OCI-M1 (cell line): ENCODE measurements around the gene RPTOR.
"Not testable (repeated sequence)": the region's sequence is repeated elsewhere in the genome, so short reads cannot be mapped to it uniquely, and the experiment has no call there.

ENCODE experiments used
- DNase-seq: peaks from one replicate; lab custom pipeline; 2025; lab: John Stamatoyannopoulos, UW

Gene RPTOR

GRCh38 chr17:80694992-80695912 is 150.6 kb downstream of the RPTOR start:
- DNase-seq: no peak

- DNase-seq: no peak
Observed at GRCh38 chr17:80695979-80696378, 151.3 kb downstream of the RPTOR start.

GRCh38 chr17:80696456-80696855 is 151.8 kb downstream of the RPTOR start:
- no peak for DNase-seq

GRCh38 chr17:80696964-80697363 is 152.3 kb downstream of the RPTOR start:
- DNase-seq: no peak

DNA sequence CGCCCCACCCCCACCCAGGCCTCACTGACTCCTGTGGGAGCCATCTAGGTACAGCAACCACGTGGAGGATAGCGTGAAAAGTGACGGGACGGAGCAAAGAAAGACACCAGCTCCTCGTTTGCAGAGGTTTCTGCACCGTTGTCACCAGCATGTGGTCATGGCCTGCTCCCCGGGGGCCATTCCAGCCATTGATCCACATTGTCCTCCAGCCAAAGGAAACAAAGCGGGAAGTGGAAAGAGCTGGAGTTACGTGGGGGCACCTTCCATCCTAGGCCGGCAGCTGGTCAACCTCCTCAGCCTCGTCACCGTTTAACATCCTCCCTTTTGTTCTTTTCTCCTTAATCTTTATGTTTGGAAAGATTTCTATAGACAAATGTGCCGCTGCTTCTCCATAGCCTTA is 153.7 kb downstream of the RPTOR start:
- DNase-seq: no peak

- not testable (repeated sequence) for DNase-seq
Observed at GRCh38 chr17:80699205-80699604, 154.6 kb downstream of the RPTOR start.

DNA sequence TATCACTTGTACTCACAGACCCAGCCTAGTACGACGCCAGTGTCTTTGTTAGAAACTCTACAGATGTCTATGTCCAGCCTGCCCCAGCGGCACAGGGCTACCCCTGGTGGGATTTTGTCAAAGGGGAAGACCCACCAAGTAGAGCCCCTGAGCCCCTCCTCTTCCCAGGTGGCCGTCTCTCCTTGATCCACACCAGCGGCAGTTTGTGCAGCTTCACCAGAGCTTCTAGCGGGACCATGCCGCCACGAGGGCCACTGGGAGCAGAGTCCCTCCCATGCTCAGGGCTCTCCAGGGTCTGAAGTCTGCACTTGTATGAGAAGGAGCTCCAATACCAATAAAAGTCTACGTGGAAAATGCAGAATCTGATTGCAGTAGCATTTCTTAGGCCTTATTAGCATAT is 157.1 kb downstream of the RPTOR start:
- DNase-seq: no peak

DNA sequence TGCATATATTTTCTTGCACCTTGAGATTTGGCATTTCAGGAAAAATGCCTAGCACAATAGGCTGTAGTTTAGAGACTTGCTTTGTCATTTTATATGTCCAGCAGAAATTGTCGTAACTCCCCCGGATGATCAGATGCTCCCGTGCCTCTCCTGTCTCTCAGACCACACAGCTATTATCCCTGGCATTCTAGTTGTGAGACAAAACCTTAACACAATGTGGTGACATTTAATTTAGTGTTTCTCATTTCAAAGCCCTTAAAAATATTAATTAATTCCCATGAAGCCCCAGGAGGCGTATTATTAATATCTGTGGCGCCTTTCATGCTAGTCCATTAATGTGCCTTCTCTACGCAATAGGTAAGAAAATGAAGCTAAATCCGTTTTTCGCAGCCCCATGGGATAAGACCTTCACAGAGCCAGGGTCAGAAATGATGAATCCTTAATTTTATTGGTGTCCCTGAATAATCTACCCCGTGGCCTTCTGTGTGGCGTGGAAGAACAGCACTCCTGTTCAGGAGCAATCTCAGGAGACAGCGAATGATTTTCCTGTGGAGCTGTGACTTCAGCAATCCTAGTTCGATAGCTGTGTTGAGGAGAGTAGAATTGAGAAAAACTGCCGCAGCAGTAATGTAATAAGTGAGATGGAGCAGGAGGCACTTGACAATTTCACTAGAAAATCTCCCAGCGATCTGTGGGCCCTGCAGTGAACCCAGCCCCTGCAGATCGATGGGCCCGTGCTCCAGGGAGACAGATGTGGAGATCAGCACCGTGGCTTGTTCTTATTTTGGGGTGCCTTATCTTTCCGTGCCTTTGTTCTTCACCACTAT is 157.9 kb downstream of the RPTOR start:
- DNase-seq: no peak

- DNase-seq: no peak
Observed at GRCh38 chr17:80703142-80703478, 158.5 kb downstream of the RPTOR start.

- no peak for DNase-seq
Observed at GRCh38 chr17:80704381-80704819, 159.8 kb downstream of the RPTOR start.

DNA sequence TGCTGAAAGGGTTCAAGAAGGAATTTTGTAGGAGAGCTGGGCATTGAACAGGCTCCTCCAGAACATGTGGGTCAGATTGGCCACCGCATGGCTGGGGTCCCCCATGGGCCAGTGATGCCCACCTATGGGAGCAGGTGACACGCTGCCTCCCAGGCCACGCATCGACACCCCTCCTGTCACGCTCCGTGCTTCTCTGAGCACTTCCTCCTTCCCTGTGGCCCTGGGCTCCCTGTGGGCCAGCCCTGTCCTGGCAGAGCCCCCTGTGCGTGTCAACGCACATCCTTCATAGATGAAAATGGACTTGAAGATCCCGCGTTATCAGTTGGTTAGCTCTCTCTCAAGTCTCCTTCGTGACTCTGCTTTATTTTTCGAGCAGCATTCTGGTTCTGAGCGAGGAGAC is 160.3 kb downstream of the RPTOR start:
- DNase-seq: no peak

DNA sequence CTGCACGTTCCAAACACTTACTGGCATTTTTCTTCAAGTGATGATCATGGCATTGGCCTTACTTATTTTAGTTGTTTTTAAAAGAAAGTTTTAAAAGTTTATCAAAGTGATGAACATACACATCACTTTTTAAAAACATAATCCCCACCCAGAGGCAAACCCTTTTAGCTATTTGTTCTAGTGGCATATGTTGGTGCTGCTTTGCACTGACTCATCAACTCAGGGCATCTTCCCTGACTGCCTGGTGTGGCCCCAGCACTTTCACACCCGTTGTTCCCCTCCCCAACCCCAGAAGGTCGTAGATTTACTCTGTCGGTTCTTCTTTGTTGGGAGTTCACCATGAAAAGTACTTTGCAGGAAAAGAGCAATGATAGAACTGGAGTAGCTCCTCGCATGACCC is 161.3 kb downstream of the RPTOR start:
- DNase-seq: no peak

DNA sequence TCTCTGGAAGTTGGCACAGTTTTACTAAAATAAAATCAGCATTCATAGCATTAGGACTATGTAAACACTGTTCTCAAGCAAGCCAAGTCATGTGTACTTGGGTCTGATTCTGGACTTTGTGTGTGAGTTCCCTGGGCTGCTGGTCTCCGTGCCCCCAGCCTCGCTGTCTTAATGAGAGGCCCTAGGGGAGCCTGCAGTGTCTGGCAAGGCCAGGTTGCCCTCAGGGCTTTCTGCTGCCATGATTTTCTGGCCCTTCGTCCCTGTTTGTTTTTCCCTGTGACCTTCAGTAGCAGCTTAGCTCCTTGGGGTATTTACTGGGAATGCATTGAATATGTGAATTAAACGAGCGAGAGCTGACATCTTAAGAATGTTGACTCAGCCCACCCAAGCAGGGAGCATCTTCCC is 161.8 kb downstream of the RPTOR start:
- DNase-seq: no peak

DNA sequence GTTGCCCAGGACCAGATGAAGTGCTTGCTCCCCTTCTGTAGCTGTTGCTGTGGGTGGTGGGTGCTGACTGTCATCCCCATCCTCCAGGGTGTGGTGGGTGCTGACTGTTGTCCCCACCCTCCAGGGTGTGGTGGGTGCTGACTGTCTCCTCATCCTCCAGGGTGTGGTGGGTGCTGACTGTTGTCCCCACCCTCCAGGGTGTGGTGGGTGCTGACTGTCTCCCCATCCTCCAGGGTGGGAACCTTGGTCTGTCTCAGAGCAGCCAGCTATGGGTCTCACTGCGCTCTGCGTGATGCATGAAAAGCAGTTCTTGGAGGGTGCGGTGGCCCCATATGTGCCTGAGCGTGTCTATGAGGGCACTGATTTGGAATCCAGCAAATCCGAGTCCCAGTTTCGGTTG is 163.8 kb downstream of the RPTOR start:
- no peak for DNase-seq

GRCh38 chr17:80709090-80709695 is 164.6 kb downstream of the RPTOR start:
- DNase-seq: no peak

DNA sequence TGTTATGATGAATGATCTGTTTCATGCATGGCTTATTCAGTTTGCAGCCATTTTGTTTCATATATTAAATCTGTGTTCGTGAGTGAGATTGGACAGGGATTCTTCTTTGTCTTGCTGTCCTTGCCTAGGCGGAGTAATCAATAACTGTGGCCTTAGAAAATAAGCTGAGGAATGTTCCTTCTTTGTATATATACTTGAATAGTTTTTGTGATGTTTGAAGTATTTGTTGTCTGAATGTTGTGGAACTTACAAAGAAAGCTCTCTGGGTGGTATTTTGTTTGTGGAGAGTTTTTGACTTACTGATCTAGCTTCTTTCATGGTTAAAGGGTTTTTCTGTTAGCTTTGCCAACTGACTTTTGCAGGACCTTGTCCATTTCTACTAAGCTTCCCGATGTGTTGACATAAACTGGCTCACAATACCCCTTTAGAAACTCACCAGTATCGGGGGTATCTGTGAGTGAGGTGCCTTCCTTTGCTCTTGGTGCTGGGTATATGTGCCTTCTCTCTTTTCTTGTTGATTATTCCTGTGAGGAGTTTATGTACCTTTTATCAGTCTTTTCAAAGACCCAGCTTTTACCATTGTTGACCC is 166.2 kb downstream of the RPTOR start:
- no peak for DNase-seq

- no peak for DNase-seq
Observed at GRCh38 chr17:80712089-80712488, 167.5 kb downstream of the RPTOR start.

DNA sequence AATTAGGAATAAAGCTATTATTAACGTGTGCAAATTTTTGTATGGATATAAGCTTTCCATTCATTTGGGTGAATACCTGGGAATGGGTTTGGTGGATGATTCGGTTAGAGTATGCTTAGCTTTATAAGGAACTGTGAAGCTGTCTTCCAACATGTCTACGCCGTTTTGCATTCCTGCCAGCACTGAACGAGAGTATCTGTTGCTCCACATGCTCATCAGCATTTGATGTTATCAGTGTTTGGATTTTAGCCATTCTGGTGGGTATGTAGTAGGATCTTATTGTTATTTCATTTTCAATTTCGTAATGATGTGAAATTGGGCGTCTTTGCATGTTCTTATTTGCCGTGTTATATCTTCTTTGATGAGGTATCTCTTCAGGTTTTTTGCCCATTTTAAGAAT is 168.0 kb downstream of the RPTOR start:
- no peak for DNase-seq

DNA sequence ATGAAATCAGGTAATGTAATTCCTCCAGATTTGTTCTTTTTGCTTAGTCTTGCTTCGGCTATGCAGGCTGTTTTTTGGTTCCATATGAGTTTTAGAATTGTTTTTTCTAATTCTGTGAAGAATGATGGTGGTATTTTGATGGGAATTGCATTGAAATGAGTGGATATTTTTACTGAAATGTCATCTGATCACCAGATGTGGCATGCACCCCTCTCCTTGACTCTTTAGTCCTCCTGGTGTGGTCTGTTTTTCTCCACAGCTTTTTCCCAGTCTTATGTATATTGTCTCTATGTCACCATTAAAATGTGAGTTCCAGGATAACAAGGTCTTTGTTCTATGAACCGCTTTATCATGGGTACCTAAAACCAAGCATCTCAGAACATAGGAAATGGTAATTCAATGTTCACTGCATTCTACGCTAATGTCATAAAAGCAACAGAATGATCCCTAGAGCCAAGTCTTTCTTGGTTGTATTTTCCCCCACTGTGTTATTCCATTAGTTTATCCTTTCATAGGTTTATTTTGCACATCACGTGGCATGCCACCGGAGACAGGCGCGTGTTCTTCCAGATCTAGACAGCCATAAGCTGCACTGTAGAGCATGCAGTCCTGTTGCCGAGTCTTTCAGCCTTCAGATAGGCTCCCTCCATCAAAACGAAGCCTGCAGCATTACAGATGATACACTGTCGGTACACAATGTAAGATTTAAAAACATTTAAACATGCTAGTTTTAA is 172.5 kb downstream of the RPTOR start:
- DNase-seq: no peak

DNA sequence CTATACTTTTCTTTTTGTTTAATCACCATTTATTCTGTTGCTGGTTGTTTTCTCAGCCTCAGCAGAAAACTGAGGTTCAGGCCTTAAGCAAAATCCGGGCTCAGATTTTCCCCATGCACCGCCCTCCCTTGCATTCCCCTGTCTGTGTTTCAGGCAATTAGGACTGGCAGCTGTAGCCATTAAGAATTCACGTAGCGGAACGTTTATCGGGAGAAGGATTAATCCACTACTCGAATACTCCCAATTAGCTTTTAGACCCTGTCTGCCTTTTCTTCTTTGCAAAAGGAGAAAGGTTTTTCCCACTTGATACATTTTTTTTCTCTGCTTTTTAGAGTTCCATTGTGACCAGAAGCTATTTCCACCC is 173.1 kb downstream of the RPTOR start:
- DNase-seq: no peak

DNA sequence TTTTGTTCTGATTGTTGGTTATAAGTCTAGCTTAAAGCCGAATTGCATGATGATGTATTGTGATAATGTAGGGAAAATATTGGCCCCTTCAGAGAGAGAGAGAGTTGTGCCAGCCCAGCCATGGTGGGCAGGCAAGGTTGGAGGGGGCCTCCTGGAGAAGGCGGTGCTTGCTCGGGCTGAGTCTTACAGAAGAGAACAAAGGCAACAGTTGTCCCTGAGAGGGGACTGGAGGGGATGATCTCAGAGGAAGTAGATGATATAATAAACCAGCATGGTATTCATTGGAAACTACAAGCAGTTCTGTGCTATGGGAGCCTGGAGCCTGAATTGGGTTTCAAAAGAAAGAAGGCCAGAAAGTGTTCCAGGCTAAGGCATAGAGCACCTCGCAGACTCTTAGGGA is 173.8 kb downstream of the RPTOR start:
- DNase-seq: no peak

- DNase-seq: no peak
Observed at GRCh38 chr17:80719449-80719848, 174.8 kb downstream of the RPTOR start.
